Stimulated activated CD4-positive, alpha-beta T cell treated with anti-CD3 and anti-CD28 coated beads, Interleukin-2, amount 100 ng/mL, for 48 hours (primary cell): ENCODE results near the gene FSTL4.
A peak's percentile ranks its signal among the peaks of the same experiment; 100 is the strongest.

Experiments used
- DNase-seq, 2 donors: peaks; one replicate each; pipeline ENCODE4 v3.0.0-alpha.2; 2020

The FSTL4 gene

GRCh38 chr5:133511653-133512235, 100.6 kb downstream of the FSTL4 start:
- no peak for DNase-seq

DNA sequence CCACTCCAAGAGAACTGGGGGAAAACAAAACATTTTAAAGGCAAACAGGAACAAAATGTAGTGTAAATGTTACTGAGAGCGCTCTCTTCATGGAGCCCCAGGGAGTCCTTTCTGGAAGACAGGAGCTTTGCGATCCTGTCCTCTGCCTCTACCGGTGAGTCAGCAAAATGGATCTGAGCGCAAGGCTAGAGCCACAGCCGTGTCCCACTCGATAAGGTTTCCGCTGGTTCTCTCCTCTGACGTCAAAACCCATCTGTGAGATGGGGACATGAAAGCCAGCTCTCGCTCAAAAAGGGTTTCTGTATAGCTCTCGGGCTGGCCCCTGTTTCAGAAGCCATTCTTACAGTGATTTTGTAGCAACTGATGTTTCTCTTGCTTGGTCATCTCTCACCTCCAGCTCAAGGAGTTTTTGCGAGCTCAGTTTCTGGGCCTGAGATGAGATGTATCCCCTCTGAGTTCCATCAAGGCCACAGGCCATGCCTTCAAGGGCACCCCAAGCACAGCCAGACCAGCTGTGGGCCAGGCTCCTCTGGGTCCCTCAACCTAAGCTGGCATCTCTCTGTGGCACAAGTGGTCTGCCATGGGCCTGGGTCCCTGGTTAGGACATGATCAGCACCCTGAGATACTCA, 101.6 kb downstream of the FSTL4 start:
- DNase-seq: no peak

DNA sequence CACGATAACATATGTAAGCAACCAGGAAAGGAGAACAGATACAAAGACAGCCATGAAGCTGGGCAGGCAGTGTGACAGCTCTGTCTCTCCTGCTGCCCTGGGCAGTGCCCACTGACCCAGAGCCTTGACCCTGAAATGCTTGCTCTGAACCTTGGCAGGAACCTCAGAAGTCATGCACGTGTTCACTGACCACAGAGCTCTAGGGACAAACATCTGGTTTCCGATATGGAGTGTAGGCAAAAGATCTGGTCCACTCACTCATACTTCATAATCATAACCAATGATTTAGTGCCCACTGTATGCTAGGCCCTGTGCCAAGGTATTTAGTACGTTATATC, 102.6 kb downstream of the FSTL4 start:
- DNase-seq: no peak

DNA sequence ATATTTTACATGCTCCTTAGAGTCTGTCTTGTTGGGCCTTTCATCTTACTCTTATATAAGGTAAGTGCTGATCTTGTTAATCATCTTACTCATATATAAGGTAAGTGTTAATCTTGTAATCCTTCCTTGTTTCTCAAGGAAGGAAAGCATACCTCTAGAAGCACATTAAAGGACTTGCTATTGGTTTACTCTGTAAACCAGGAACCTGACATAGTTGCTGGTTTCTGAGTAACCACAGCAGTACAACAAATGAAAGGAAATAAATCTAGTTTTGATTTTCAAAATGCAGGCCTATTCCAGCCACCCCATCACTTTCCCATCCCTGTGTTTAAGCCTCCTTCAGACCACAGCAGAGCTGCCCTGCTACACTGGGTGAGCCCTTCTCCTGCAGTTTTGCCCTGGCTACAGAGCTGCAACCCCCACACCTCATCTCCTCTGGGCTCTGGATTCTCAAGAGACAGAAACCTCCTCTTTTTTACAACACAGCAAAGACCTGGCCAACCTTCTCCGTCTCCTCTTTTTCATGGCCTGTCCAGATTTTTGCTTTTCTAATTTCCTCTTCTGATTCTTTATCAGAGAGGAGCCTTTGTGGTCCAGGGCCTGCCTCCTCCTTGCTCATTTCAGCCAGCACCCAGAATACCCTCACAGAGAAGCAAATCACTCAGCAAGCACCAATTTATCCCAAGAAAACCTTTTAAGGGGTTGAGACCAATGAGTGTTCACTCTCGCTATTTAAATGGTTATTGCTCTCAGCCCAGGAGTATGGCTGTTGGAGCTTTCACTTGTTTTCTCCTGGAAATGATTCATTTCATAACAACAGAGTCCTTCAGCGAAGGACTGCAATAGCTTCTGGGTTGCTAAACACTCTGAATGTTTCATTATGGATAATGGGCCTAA, 103.2 kb downstream of the FSTL4 start:
- no peak for DNase-seq

GRCh38 chr5:133508331-133508730, 104.0 kb downstream of the FSTL4 start:
- DNase-seq: no peak

DNA sequence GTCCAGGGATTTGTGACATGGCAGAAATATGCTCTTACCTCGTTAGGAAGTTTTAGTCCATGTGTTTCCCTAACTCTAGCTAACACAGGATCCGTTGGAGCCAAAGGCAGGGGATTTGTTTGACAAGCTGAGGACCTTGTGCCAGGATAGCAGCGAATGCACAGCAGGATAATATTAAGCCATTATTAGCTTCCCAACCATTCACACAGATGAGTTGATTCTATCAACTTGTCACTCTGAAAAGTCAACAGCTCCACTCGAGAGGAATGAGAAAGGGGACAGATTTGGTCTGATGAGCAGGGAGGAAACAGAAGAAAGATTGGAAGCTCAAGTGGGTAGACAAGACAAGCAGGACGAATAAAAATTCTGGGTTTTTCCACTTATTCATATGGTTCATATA, 106.2 kb downstream of the FSTL4 start:
- DNase-seq: no peak

GRCh38 chr5:133503511-133503910, 108.8 kb downstream of the FSTL4 start:
- DNase-seq: no peak

GRCh38 chr5:133499895-133500294, 112.4 kb downstream of the FSTL4 start:
- no peak for DNase-seq

- DNase-seq: no peak
Measured at GRCh38 chr5:133497608-133498348, 114.6 kb downstream of the FSTL4 start.

GRCh38 chr5:133496631-133497030, 115.7 kb downstream of the FSTL4 start:
- DNase-seq: no peak

DNA sequence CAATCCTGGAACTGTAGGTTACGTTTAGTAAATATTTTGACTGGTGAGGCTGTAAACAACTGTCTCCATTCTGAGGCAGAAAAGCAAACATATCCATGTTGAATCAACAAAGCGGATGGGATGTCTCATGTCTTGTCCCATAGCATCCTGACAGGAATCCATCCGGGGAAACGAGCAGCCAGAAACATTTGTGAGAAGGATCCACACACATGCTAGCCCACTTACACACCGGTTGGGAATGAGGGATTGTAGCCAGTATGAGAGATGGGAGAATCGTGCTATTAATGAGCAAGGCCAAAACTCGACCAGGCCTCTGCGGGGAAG, 117.5 kb downstream of the FSTL4 start:
- no peak for DNase-seq

DNA sequence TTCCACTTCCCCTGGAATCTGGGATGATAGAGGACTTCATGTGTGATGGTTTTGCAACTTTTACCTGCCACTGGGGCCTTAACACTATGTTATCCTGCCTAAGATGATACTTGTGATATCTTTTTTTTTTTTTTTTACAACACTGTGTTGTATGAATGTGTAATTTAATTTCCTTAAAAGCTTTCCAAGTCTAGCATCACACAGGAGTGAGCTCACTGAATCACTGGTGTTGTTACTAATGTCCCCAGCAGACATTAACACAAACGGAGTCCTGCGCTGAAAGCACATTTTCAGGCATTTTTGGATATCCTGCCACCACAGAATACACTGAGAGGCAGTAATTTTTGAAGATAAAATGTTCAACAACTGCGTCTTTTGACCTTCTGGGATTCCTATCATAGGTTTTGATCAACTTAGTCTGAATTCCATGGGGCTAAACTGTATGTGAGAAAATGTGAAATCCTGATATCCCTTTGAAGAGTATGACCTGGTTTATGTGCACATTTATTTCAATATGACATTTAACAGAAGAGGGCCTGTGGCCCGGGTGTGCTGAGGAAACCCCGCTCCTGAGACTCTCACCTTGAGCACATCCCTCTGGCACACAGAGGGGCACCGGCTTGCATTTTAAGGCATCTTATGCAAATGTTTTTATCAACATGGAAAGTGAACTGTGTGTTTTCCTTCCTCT, 118.0 kb downstream of the FSTL4 start:
- DNase-seq: no peak

DNA sequence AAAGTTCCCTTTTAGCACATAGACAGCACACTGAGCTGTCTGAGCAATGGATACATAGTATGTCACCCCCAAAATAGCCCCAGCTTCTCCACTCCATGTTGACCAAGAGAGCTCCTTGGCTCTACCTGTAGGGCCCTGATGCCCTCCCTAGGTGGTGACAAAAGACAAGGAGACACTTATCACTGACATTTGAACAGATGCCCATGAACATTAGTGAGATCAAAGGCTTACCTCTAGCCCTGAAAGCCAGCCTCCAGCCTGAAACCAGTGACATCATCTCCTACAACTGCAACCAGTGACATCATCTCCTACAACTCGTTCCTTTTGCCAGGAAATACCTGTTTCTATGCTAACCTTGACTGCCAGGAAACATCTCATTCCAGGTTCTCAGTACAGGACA, 122.7 kb downstream of the FSTL4 start:
- peak in 1 of 2 donors; percentile 9 for DNase-seq

- DNase-seq: no peak
Measured at GRCh38 chr5:133487093-133487492, 125.2 kb downstream of the FSTL4 start.

- no peak for DNase-seq
Measured at GRCh38 chr5:133485468-133485867, 126.9 kb downstream of the FSTL4 start.

DNA sequence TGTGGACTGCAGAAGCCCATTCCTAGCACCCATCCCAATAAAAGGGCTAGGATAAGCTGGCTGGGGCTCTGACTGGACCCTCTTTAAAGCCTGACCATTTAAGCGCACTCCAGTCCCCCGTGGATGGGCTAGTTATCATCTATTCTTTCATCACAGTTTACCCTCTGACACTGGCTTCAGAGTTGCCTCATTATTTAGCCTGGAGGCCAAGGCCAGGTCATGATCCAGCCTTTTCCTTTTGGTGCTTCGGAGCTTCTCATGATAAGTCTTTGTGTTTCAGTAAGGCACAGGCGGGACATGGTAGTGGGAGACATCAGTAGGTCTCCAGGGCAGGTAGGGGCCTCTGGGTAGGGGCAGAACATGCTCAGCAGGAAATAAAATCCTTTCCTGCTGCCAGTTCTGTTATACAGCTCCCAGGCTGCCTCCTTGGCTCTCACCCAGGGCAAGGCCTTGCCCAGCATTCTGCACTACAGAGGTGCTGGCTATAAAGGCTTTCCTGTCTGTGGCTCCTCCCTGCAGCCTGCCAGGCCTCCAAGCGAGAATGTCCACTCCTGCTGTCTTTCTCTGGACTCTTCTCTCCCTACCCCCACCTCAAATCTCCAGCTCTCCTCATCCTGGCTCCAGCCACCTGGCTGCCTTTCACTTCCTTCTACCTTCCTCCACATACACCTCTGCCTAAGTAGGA, 128.8 kb downstream of the FSTL4 start:
- no peak for DNase-seq

DNA sequence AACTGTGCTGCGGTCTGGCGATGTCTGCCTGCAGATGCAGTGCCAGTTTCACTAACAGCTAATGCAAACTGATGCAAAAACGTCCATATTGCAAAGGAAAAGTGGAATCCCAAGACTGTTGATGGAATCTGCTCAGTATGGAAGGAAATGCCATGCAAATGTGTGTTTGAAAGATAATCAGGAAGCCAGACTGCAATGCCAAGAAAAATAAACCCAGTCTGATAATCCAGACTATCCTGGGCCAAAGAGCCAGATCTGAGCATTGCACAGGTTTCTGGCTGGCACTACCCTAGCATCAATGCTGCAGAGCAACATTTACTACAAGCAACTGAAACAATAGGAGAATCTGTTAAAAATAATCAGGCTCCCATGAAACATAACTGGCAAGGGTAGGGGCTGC, 130.3 kb downstream of the FSTL4 start:
- no peak for DNase-seq

GRCh38 chr5:133480866-133481265, 131.5 kb downstream of the FSTL4 start:
- DNase-seq: no peak

GRCh38 chr5:133480366-133480765, 132.0 kb downstream of the FSTL4 start:
- DNase-seq: no peak

GRCh38 chr5:133478199-133478985, 133.9 kb downstream of the FSTL4 start:
- DNase-seq: no peak

DNA sequence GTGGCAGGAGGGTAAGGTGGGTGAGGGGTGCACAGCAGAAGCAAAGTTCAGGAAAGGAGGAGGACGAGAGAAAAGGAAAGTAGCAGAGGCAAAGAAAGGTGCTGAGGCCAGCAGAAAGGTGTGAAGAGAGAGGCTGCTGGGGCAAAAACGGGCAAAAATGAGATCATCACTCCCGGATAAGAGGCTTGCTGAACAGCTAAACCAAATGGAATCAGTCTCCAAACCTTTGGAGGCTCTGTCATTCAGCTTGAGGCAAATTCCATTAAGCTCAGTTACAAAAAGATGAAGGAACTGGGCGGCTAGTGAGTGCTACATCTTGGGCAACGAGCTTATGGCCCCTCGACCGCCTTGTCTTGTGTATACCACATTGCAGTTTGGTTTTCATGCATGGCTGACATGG, 136.4 kb downstream of the FSTL4 start:
- DNase-seq: no peak
